NCI-H524 treated with DMSO at 0.1 percent for 48 hours (cell line): ENCODE measurements around the gene MRPL42.
"Not testable (repeated sequence)": the region's sequence is repeated elsewhere in the genome, so short reads cannot be mapped to it uniquely, and the experiment has no call there.

Source experiments
- DNase-seq: peaks from one replicate; lab custom pipeline; 2025; lab: John Stamatoyannopoulos, UW

MRPL42 gene

GRCh38 chr12:93447555-93448290 is 19.6 kb upstream of the MRPL42 start:
- no peak for DNase-seq

- DNase-seq, result no peak
Observed at GRCh38 chr12:93448796-93449195, 18.5 kb upstream of the MRPL42 start.

GRCh38 chr12:93449277-93449676 is 18.0 kb upstream of the MRPL42 start:
- DNase-seq, result no peak

GRCh38 chr12:93451423-93452158 is 15.7 kb upstream of the MRPL42 start:
- DNase-seq, result no peak

- DNase-seq, result no peak
Observed at GRCh38 chr12:93453633-93454032, 13.7 kb upstream of the MRPL42 start.

GRCh38 chr12:93456077-93456476 is 11.2 kb upstream of the MRPL42 start:
- DNase-seq, result no peak

GRCh38 chr12:93459097-93459496 is 8.2 kb upstream of the MRPL42 start:
- DNase-seq, result no peak

- DNase-seq, result no peak
Observed at GRCh38 chr12:93460003-93460402, 7.3 kb upstream of the MRPL42 start.

- no peak for DNase-seq
Observed at GRCh38 chr12:93460902-93461301, 6.4 kb upstream of the MRPL42 start.

- DNase-seq, result no peak
Observed at GRCh38 chr12:93461503-93461902, 5.8 kb upstream of the MRPL42 start.

GRCh38 chr12:93465841-93466240 is 1.5 kb upstream of the MRPL42 start:
- DNase-seq, result no peak

- no peak for DNase-seq
Observed at GRCh38 chr12:93466625-93467350, 526 bp upstream of the MRPL42 start.

GRCh38 chr12:93468008-93468371 is 676 bp downstream of the MRPL42 start:
- no peak for DNase-seq

- DNase-seq, result no peak
Observed at GRCh38 chr12:93469386-93469785, 2.1 kb downstream of the MRPL42 start.

- DNase-seq, result no peak
Observed at GRCh38 chr12:93476555-93476954, 9.2 kb downstream of the MRPL42 start.

GRCh38 chr12:93482721-93483120 is 15.4 kb downstream of the MRPL42 start:
- DNase-seq, result no peak

- no peak for DNase-seq
Observed at GRCh38 chr12:93483151-93483807, 16.0 kb downstream of the MRPL42 start.

- no peak for DNase-seq
Observed at GRCh38 chr12:93484315-93484981, 17.1 kb downstream of the MRPL42 start.

GRCh38 chr12:93492808-93493207 is 25.5 kb downstream of the MRPL42 start:
- DNase-seq, result not testable (repeated sequence)

- DNase-seq, result no peak
Observed at GRCh38 chr12:93494096-93494495, 26.8 kb downstream of the MRPL42 start.

GRCh38 chr12:93497456-93497855 is 30.1 kb downstream of the MRPL42 start:
- DNase-seq, result no peak

GRCh38 chr12:93498813-93499212 is 31.5 kb downstream of the MRPL42 start:
- not testable (repeated sequence) for DNase-seq
